Measurements from ENCODE around the gene HCFC1. TPM values are rescaled to one million over a fixed set of nuclear protein-coding genes. Genes with fewer than 3 reads are reported as not detected.

HCFC1 gene
- total RNA-seq (2021) (124 and 137 TPM in 2 replicates), Bru-seq, nascent RNA (percentile 83 among the genes with signal in this experiment), BruChase-seq, experiment 1, labeled RNA remaining after a 2-hour chase (percentile 94 among the genes with signal in this experiment), BruChase-seq, experiment 2, labeled RNA remaining after a 6-hour chase (percentile 99 among the genes with signal in this experiment)
- long read RNA-seq, full-length matches to known transcripts = 4 of 161 reads
- long read RNA-seq, partial matches to known transcripts = 148 of 161 reads
- long read RNA-seq, other reads (novel, unspliced or antisense) = 9 of 161 reads

GRCh38 chrX:153971450-153972367 is at the start of gene HCFC1:
HCFC1 (minus strand) TSS chrX:153971818; CDS start chrX:153970840, 978 bp downstream.
- peak within 1 kb of the TSS; percentile 99 for H3K27ac ChIP-seq (ENCODE audit: low read depth, low read length, poor library complexity, severe bottlenecking)
- peak; percentile 97 for DNase-seq (ENCODE audit: low spot score)
- H3K4me1 ChIP-seq (ENCODE audit: insufficient read depth, low read length, poor library complexity, severe bottlenecking) = peaks cover 22% of the 10 kb centered on the region
- intact Hi-C loops (cut with micrococcal nuclease; ENCODE audit: unreplicated experiment) = loop anchor here (1.0 to 10.0 kb wide), 2 partner anchors 43 to 423 kb away; partner anchors contain the start of gene RPL10
- H3K9me3 ChIP-seq (ENCODE audit: low read depth, low read length, poor library complexity, severe bottlenecking) = no peaks in the 10 kb centered on the region
- peak within 1 kb of the TSS; percentile 86 for H3K4me3 ChIP-seq (ENCODE audit: low read depth, low read length, poor library complexity, severe bottlenecking)
- TF ChIP-seq CTCF (conservative IDR thresholded peaks at IDR 0.05; ENCODE audit: low read depth, low read length) (no peak), EZH2 (IDR thresholded peaks at IDR 0.05; ENCODE audit: borderline replicate concordance, low read depth, low read length, poor library complexity, severe bottlenecking) (no peak)
- BruUV-seq (replicated peaks) = TSS peak; percentile 28
- CTCF ChIA-PET = interaction anchor here (1.4 kb wide), 1 partner anchor 42 kb away, joined by 3 read pairs; no protein-coding TSS in a partner anchor
- POLR2A ChIA-PET (ENCODE audit: low non-redundant PET) = interaction anchor here (0.6 kb wide), 1 partner anchor 304 kb away, joined by 3 read pairs; no protein-coding TSS in a partner anchor
- H3K27me3 ChIP-seq (replicated peaks; ENCODE audit: insufficient read depth, low read depth, low read length, poor library complexity) = no peaks in the 10 kb centered on the region
- no peaks in the 10 kb centered on the region for H3K36me3 ChIP-seq (ENCODE audit: insufficient read depth, low read length, poor library complexity, severe bottlenecking)

- Histone ChIP-seq H3K4me3 (ENCODE audit: low read depth, low read length, poor library complexity, severe bottlenecking) (no peak overlapping the region), H3K36me3 (ENCODE audit: insufficient read depth, low read length, poor library complexity, severe bottlenecking) (peaks cover 18% of the 10 kb centered on the region), H3K4me1 (ENCODE audit: insufficient read depth, low read length, poor library complexity, severe bottlenecking) (no peaks in the 10 kb centered on the region), H3K9me3 (ENCODE audit: low read depth, low read length, poor library complexity, severe bottlenecking) (no peaks in the 10 kb centered on the region), H3K27ac (ENCODE audit: low read depth, low read length, poor library complexity, severe bottlenecking) (peak overlapping the region; percentile 72), H3K27me3 (replicated peaks; ENCODE audit: insufficient read depth, low read depth, low read length, poor library complexity) (peaks cover 21% of the 10 kb centered on the region)
- ChIA-PET CTCF (no interaction called here), POLR2A (ENCODE audit: low non-redundant PET) (no interaction called here)
- intact Hi-C loops (cut with micrococcal nuclease; ENCODE audit: unreplicated experiment) = no loop called here
- DNase-seq (ENCODE audit: low spot score) = no peak
- BruUV-seq (replicated peaks) = no TSS peak
- TF ChIP-seq EZH2 (IDR thresholded peaks at IDR 0.05; ENCODE audit: borderline replicate concordance, low read depth, low read length, poor library complexity, severe bottlenecking) = no peak
- no peak for TF ChIP-seq CTCF (conservative IDR thresholded peaks at IDR 0.05; ENCODE audit: low read depth, low read length)
Observed at GRCh38 chrX:154021131-154021611, 49.6 kb upstream of the HCFC1 start.

GRCh38 chrX:154020536-154021115 is 49.0 kb upstream of the HCFC1 start:
- H3K4me1 ChIP-seq (ENCODE audit: insufficient read depth, low read length, poor library complexity, severe bottlenecking) = no peaks in the 10 kb centered on the region
- intact Hi-C loops (cut with micrococcal nuclease; ENCODE audit: unreplicated experiment) = no loop called here
- ChIA-PET CTCF (no interaction called here), POLR2A (ENCODE audit: low non-redundant PET) (no interaction called here)
- H3K9me3 ChIP-seq (ENCODE audit: low read depth, low read length, poor library complexity, severe bottlenecking) = no peaks in the 10 kb centered on the region
- H3K4me3 ChIP-seq (ENCODE audit: low read depth, low read length, poor library complexity, severe bottlenecking) = peak overlapping the region; percentile 53
- peaks cover 22% of the 10 kb centered on the region for H3K36me3 ChIP-seq (ENCODE audit: insufficient read depth, low read length, poor library complexity, severe bottlenecking)
- TF ChIP-seq EZH2 (IDR thresholded peaks at IDR 0.05; ENCODE audit: borderline replicate concordance, low read depth, low read length, poor library complexity, severe bottlenecking) (no peak), CTCF (conservative IDR thresholded peaks at IDR 0.05; ENCODE audit: low read depth, low read length) (no peak)
- DNase-seq (ENCODE audit: low spot score) = no peak
- H3K27ac ChIP-seq (ENCODE audit: low read depth, low read length, poor library complexity, severe bottlenecking) = peak overlapping the region; percentile 72
- no TSS peak for BruUV-seq (replicated peaks)
- H3K27me3 ChIP-seq (replicated peaks; ENCODE audit: insufficient read depth, low read depth, low read length, poor library complexity) = peaks cover 21% of the 10 kb centered on the region
